Fibroblast of the aortic adventitia (primary cell): ENCODE data around the gene MMS22L. TPM values are rescaled to one million over a fixed set of nuclear protein-coding genes. Genes with fewer than 3 reads are reported as not detected.
"Not testable (repeated sequence)": the region's sequence is repeated elsewhere in the genome, so short reads cannot be mapped to it uniquely, and the experiment has no call there.

ENCODE experiments used
- DNase-seq: peaks from one replicate; pipeline ENCODE4 v3.0.0-alpha.2; 2010; ENCODE audit warnings: low read depth
- H3K4me3 ChIP-seq: 2 replicates; pipeline ENCODE4 v1.5.1; 2011; ENCODE audit warnings: low read depth, mild to moderate bottlenecking, control low read depth, low read length, moderate library complexity
- total RNA-seq: library from RNA; depleted of rRNA; stranded (reverse); fragments of >200 nt; gene quantifications from 2 replicates; pipeline ENCODE4 v1.2.3, GENCODE V29; 2012; ENCODE audit warnings: low replicate concordance
- TF ChIP-seq, protein P1 (sequence below): IDR thresholded peaks from 2 replicates; pipeline ENCODE4 v1.5.1; 2011; ENCODE audit warnings: mild to moderate bottlenecking, low read length, control low read depth, inconsistent platforms; ENCODE audit not compliant: insufficient read depth

Gene MMS22L
- total RNA-seq, 1 donor = 48.2 TPM

DNA sequence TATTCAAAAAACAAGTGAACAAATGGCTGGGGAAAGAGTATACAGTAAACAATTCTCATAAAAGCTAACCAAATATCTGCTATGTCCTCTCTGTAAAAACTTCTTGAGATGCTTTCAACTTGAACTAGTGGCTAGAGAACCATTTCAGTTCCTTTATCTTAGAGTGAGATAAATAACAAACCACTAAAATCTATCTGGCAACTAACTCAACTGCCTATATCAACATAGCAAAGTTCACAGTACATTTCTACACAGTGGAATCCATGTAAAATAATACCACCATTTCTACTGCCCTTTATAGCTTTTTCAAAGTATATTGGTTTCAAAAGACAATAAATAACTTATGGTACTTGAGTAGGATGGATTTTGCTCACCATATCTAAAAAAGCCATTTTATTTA is 95.1 kb downstream of the MMS22L start:
- DNase-seq = peak; percentile 39
- TF ChIP-seq, protein P1, sequence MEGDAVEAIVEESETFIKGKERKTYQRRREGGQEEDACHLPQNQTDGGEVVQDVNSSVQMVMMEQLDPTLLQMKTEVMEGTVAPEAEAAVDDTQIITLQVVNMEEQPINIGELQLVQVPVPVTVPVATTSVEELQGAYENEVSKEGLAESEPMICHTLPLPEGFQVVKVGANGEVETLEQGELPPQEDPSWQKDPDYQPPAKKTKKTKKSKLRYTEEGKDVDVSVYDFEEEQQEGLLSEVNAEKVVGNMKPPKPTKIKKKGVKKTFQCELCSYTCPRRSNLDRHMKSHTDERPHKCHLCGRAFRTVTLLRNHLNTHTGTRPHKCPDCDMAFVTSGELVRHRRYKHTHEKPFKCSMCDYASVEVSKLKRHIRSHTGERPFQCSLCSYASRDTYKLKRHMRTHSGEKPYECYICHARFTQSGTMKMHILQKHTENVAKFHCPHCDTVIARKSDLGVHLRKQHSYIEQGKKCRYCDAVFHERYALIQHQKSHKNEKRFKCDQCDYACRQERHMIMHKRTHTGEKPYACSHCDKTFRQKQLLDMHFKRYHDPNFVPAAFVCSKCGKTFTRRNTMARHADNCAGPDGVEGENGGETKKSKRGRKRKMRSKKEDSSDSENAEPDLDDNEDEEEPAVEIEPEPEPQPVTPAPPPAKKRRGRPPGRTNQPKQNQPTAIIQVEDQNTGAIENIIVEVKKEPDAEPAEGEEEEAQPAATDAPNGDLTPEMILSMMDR = no peak
- H3K4me3 ChIP-seq = no peak overlapping the region

DNA sequence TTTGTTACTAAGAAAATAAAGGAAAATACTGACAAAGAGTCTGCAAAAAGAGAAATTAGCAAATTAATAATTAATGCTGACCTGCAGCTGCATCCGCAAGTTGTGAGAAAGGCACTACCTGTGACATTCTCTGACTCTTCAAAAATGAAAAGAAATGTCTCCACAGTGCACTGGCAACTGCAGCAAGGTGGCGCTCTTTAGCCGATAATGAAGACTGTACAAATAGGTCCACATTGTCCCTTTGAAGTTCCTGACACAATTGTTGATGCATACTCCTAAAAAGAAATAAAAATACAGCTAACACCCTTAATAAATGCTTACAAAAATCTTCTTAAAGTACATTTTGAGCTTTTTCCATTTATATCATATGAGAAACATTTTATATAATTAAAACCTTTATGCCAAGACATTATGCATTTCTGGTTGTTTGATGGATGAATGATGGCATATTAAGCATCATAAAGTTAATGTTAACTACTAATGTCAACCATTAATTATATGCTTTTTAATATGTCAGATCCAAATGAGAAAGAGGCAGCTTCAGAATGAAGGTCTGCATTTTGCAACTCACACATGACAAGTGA is 96.5 kb downstream of the MMS22L start:
- peak; percentile 81 for DNase-seq
- no peak overlapping the region for H3K4me3 ChIP-seq
- TF ChIP-seq, protein P1 = peak; percentile 85

DNA sequence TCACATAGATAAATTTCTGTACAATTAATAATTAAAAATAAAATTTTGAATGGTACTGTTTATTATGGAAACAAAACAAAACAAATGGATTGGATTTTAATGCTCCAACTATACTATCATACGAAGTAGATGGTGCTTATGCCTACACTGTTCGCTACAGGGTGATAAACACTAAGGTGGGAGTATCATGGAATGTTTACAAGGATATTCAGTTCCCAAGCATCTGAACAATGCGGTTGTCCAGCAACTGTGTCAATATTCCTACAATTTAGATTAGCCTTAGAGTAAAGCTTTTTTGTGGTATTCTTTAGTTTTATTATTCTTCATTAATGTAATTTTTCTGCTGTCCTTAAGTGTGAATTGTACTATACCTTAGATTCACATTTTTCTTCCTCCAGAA is 105.1 kb downstream of the MMS22L start:
- no peak overlapping the region for H3K4me3 ChIP-seq
- TF ChIP-seq, protein P1 = no peak
- DNase-seq = no peak

DNA sequence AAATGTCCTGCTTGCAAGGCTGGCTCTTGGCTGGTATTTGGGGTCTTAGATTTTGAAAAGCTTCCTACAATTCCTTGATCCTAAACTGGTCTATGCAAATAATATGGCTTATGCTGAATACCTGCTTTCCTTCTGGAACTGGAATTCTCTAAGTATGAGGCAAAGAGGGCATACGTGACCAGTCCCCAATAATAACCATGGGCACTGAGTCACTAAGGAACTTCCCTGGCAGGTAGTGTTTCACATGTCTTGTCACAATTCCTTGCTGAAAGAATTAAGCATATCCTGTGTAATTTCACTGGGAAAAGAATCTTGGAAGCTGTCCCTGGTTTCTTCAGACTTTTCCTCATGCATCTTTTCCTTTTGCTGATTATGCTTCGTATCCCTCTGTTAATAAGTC is 106.5 kb downstream of the MMS22L start:
- no peak overlapping the region for H3K4me3 ChIP-seq
- TF ChIP-seq, protein P1 = no peak
- DNase-seq = no peak

DNA sequence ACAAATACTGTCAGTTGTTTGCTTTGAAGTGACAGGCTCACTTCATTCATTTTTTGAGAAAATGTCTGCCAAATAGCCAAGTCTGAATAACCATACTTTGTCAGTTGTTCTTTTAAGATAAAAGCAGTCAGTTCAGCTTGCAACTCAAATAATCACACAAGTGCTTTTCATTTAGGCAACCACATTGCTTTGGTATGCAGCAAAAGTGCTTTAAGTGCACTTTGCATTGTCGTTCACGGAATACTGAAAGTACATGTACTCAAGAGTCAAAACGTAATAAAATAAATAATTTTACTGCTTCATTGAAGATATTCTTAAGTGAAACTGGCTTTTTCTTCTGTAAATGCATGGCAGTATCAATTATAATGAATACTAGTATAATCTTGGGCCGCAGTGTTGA is 107.2 kb downstream of the MMS22L start:
- DNase-seq = no peak
- TF ChIP-seq, protein P1 = no peak
- no peak overlapping the region for H3K4me3 ChIP-seq

DNA sequence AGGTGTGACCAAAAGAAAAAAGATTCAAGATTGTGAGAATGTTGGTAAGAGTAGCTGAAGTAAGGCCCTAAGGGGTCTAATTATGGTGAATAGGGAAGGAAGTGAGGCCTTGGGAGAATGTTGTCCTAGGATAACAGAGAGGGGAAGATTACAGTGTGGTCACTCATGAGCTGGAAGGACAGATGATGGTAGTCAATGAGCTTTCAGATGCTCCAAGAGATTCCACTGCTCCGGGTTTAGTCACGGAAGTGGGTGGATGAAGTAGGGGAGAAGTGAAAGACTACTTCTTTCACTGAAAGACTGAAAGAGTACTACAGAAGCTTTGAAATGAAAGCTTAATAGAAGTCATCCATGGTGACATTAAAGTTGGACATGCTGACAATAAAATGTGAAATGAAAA is 108.5 kb downstream of the MMS22L start:
- TF ChIP-seq, protein P1 = no peak
- H3K4me3 ChIP-seq = no peak overlapping the region
- no peak for DNase-seq

DNA sequence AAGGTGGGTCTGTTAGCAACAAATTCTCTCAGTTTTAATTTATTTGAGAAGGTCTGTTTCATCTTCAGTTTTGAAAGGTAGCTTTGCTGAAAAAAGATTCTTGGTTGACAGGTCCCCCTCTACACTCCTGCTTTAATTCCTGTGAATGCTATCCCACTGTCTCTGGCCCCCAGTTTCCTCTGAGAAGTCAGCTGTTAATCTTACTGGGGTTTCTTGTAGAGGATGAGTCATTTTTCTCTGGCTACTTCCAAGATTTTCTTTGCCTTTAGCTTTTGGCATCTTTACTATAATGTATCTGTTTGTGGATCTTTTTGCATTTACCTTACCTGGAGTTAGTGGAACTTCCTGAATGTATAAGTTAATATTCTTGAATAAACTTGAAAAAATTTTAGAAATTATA is 122.7 kb downstream of the MMS22L start:
- H3K4me3 ChIP-seq = no peak overlapping the region
- peak; percentile 3 for DNase-seq
- TF ChIP-seq, protein P1 = no peak

DNA sequence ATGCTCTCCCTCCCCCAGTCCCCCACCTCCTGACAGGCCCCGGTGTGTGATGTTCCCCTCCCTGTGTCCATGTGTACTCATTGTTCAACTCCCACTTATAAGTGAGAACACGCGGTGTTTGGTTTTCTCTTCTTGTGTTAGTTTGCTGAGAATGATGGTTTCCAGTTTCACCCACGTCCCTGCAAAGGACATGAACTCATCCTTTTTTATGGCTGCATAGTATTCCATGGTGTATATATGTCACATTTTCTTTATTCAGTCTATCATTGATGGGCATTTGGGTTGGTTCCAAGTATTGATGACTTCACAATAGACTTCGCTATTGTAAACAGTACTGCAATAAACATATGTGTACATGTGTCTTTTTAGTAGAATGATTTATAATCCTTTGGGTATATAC is 127.6 kb downstream of the MMS22L start:
- H3K4me3 ChIP-seq, DNase-seq: not testable (repeated sequence)
